ENCODE data around the gene ADAM22. TPM values are rescaled to one million over a fixed set of nuclear protein-coding genes. Genes with fewer than 3 reads are reported as not detected.

ADAM22 gene
- total RNA-seq, 1 donor from 2014 or later, result 1.7 TPM

GRCh38 chr7:88216276-88216675, 282.2 kb downstream of the ADAM22 start:
- no peak overlapping the region for H3K4me3 Mint-ChIP-seq
- no peaks in the 10 kb centered on the region for H3K9me3 Mint-ChIP-seq
- H3K27ac Mint-ChIP-seq, result no peak overlapping the region
- H3K4me1 Mint-ChIP-seq, result peaks cover 40% of the 10 kb centered on the region
- intact Hi-C loops (cut with micrococcal nuclease), result no loop called here
- no peaks in the 10 kb centered on the region for H3K27me3 Mint-ChIP-seq
- no peak for DNase-seq
- H3K36me3 Mint-ChIP-seq (ENCODE audit: low read depth), result peaks cover 43% of the 10 kb centered on the region

- intact Hi-C loops (cut with micrococcal nuclease), result loop anchor here (1.0 kb wide), 2 partner anchors 341 to 590 kb away; partner anchors contain the start of gene RUNDC3B
- H3K27me3 Mint-ChIP-seq, result no peaks in the 10 kb centered on the region
- H3K27ac Mint-ChIP-seq, result peak overlapping the region; percentile 85
- peaks cover 40% of the 10 kb centered on the region for H3K4me1 Mint-ChIP-seq
- no peaks in the 10 kb centered on the region for H3K9me3 Mint-ChIP-seq
- peaks cover 40% of the 10 kb centered on the region for H3K36me3 Mint-ChIP-seq (ENCODE audit: low read depth)
- H3K4me3 Mint-ChIP-seq, result peak overlapping the region; percentile 90
- DNase-seq, result peak; percentile 63
Measured at GRCh38 chr7:88217675-88218428, 283.8 kb downstream of the ADAM22 start.

DNA sequence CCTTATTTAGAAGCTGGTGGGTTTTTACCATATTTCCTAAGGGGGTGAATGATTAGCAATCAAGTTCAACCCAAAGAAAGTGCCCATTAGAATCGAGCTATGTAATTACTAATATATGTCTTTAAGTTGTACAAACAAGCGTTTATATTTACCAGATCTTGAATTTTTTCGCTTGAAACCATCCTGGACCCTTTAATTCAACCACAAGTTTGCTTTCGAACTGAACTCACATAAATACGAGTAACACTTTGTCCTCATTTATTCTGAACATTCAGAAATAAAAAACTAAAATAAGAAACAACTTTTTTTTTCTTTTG, 284.3 kb downstream of the ADAM22 start:
- Mint-ChIP-seq H3K27ac (peak overlapping the region; percentile 85), H3K9me3 (no peaks in the 10 kb centered on the region)
- intact Hi-C loops (cut with micrococcal nuclease), result loop anchor here (1.0 kb wide), 2 partner anchors 341 to 590 kb away; partner anchors contain the start of gene RUNDC3B

GRCh38 chr7:88218836-88219605, 285.0 kb downstream of the ADAM22 start:
- H3K4me3 Mint-ChIP-seq, result peak overlapping the region; percentile 90
- no peaks in the 10 kb centered on the region for H3K9me3 Mint-ChIP-seq
- H3K4me1 Mint-ChIP-seq, result peaks cover 33% of the 10 kb centered on the region
- no peaks in the 10 kb centered on the region for H3K27me3 Mint-ChIP-seq
- peak; percentile 79 for DNase-seq
- H3K36me3 Mint-ChIP-seq (ENCODE audit: low read depth), result peaks cover 31% of the 10 kb centered on the region
- H3K27ac Mint-ChIP-seq, result peak overlapping the region; percentile 96
- intact Hi-C loops (cut with micrococcal nuclease), result loop anchor here (1.0 kb wide), 2 partner anchors 342 to 591 kb away; partner anchors contain the start of gene RUNDC3B

More for the DNA sequence above, 284.3 kb downstream of the ADAM22 start:
- Mint-ChIP-seq H3K27me3 (no peaks in the 10 kb centered on the region), H3K36me3 (ENCODE audit: low read depth) (peaks cover 35% of the 10 kb centered on the region), H3K4me1 (peaks cover 36% of the 10 kb centered on the region), H3K4me3 (peak overlapping the region; percentile 90)
- DNase-seq, result no peak

GRCh38 chr7:88219781-88220747, 286.0 kb downstream of the ADAM22 start, which contains the start of gene SRI:
Gene SRI, minus strand, starts transcription at chr7:88220038. Its CDS starts 12 bp downstream, at chr7:88220026.
- Mint-ChIP-seq H3K36me3 (ENCODE audit: low read depth) (peaks cover 23% of the 10 kb centered on the region), H3K4me3 (peak within 1 kb of the TSS; percentile 90), H3K9me3 (no peaks in the 10 kb centered on the region), H3K4me1 (peaks cover 28% of the 10 kb centered on the region), H3K27ac (peak within 1 kb of the TSS; percentile 96), H3K27me3 (peaks cover 3% of the 10 kb centered on the region)
- intact Hi-C loops (cut with micrococcal nuclease), result loop anchor here (5.0 kb wide), 1 partner anchor 1387 kb away; no protein-coding TSS in a partner anchor
- peak; percentile 97 for DNase-seq

DNA sequence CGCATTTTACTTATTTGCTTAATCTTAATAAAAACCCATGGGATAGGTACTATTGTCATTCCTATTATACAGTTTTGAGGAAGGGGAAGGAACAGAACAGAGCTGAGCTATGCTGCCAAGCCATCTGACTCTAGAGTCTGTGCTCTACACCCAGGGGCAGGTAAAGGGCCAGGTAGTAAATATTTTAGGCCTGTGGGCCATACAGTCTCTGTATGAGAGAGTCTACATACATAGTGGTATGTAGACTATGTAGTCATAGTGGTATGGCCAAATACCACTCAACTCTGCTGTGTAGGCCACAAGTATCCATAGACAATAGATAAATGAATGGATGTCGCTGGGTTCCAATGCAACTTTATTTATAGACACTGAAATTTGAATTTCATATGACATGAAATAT, 289.2 kb downstream of the ADAM22 start:
- intact Hi-C loops (cut with micrococcal nuclease), result loop anchor here (5.0 kb wide), 1 partner anchor 1384 kb away; no protein-coding TSS in a partner anchor
- peaks cover 12% of the 10 kb centered on the region for H3K4me1 Mint-ChIP-seq

DNA sequence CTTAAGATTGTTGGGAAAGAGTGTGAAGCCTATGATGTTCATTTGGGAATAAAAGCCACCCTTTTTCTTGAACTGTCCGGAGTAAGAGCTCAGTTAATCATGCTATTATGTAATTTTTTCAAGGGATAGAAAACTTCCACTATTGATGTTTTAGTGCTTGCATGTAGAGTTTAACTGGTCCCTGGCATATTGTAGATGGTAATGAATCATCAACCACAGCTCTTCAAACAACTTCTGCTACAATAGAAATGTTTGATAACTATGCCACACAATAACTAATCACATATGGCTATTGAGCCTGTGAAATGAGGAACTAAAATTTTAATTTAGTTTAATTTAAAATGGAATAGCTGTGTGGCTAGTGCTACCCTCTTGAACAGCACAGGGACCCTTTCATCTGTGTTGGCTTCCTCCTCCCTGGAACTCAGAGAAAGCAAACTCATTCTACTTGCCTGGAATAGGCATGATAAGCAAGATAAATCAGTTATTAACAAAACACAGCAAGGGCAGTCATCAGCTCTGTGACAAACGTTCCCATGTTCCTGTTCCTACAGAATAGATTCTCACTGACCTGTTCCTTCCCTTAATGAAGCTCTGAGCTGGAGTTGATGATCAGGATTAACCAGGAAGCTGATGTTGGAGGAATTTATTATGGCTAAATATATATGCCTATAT, 290.7 kb downstream of the ADAM22 start:
- DNase-seq, result no peak
- Mint-ChIP-seq H3K4me3 (no peak overlapping the region), H3K4me1 (peaks cover 10% of the 10 kb centered on the region), H3K36me3 (ENCODE audit: low read depth) (no peaks in the 10 kb centered on the region), H3K27me3 (peaks cover 12% of the 10 kb centered on the region), H3K27ac (no peak overlapping the region), H3K9me3 (peaks cover 4% of the 10 kb centered on the region)
- intact Hi-C loops (cut with micrococcal nuclease), result loop anchor here (5.0 kb wide), 1 partner anchor 1383 kb away; no protein-coding TSS in a partner anchor

More for the DNA sequence above, 289.2 kb downstream of the ADAM22 start:
- no peak overlapping the region for H3K4me3 Mint-ChIP-seq
- no peak overlapping the region for H3K27ac Mint-ChIP-seq
- peaks cover 6% of the 10 kb centered on the region for H3K36me3 Mint-ChIP-seq (ENCODE audit: low read depth)
- H3K9me3 Mint-ChIP-seq, result no peaks in the 10 kb centered on the region
- H3K27me3 Mint-ChIP-seq, result peaks cover 7% of the 10 kb centered on the region
- no peak for DNase-seq

- Mint-ChIP-seq H3K27ac (no peak overlapping the region), H3K36me3 (ENCODE audit: low read depth) (no peaks in the 10 kb centered on the region), H3K27me3 (peaks cover 12% of the 10 kb centered on the region), H3K4me3 (no peak overlapping the region), H3K9me3 (peaks cover 4% of the 10 kb centered on the region), H3K4me1 (peaks cover under 1% of the 10 kb centered on the region)
- intact Hi-C loops (cut with micrococcal nuclease), result no loop called here
- no peak for DNase-seq
Measured at GRCh38 chr7:88226201-88226600, 292.1 kb downstream of the ADAM22 start.

DNA sequence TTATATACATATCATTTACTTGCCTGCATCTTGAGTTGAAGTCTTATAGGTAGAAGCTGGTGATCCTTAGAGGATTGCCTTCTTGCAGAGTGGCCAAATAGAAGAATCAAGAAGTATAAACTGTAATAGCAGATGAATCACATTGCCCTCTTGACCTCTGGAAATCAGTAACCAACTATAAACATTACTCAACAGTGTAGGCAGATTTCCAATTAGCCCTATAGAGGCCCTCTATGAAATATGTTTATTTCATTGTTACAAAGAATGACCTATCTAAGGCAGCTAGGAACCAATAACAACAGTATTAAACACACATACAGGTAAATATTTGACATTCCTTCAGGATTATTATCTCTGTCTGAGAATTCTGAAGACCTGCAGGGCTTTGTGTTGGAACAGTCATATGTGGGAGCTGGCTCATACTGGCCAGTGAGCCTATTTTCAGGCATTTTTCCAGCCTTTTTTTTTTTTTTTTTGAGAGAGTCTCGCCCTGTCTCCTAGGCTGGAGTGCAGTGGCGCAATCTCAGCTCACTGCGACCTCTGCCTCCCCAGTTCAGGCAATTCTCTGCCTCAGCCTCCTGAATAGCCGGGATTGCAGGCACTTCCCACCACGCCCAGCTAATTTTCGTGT, 292.9 kb downstream of the ADAM22 start:
- DNase-seq, result no peak
- Mint-ChIP-seq H3K27me3 (peaks cover 12% of the 10 kb centered on the region), H3K27ac (no peak overlapping the region)

GRCh38 chr7:88229302-88229995, 295.4 kb downstream of the ADAM22 start:
- intact Hi-C loops (cut with micrococcal nuclease), result no loop called here
- Mint-ChIP-seq H3K9me3 (peaks cover 4% of the 10 kb centered on the region), H3K4me3 (no peak overlapping the region), H3K27me3 (peaks cover 16% of the 10 kb centered on the region), H3K36me3 (ENCODE audit: low read depth) (no peaks in the 10 kb centered on the region), H3K27ac (no peak overlapping the region), H3K4me1 (no peaks in the 10 kb centered on the region)
- DNase-seq, result no peak

More for the DNA sequence above, 292.9 kb downstream of the ADAM22 start:
- intact Hi-C loops (cut with micrococcal nuclease), result no loop called here
- Mint-ChIP-seq H3K36me3 (ENCODE audit: low read depth) (no peaks in the 10 kb centered on the region), H3K9me3 (peaks cover 4% of the 10 kb centered on the region), H3K4me1 (no peaks in the 10 kb centered on the region), H3K4me3 (no peak overlapping the region)

DNA sequence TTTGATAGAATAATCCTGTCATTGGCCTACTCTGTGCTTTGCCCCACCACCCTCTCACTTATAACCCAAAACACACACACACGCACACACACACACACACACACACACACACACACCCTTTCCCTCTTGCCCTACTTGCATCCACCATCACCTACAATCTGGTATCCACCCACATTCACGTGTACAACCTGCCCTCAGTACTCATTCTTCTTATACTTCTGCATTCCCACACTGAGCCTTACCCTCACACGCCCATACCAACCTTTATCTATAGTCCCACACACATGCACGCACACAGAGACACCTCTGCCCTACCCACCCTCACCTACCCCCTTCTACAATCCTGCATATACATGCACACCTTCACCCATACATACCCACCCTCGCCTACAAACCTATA, 296.6 kb downstream of the ADAM22 start:
- H3K9me3 Mint-ChIP-seq, result peaks cover 4% of the 10 kb centered on the region
- no peak overlapping the region for H3K4me3 Mint-ChIP-seq
- no peaks in the 10 kb centered on the region for H3K36me3 Mint-ChIP-seq (ENCODE audit: low read depth)
- DNase-seq, result no peak
- H3K27me3 Mint-ChIP-seq, result peaks cover 18% of the 10 kb centered on the region
- H3K27ac Mint-ChIP-seq, result no peak overlapping the region
- no peaks in the 10 kb centered on the region for H3K4me1 Mint-ChIP-seq
- intact Hi-C loops (cut with micrococcal nuclease), result no loop called here

GRCh38 chr7:88233828-88234227, 299.8 kb downstream of the ADAM22 start:
- Mint-ChIP-seq H3K27me3 (peaks cover 19% of the 10 kb centered on the region), H3K9me3 (peaks cover 1% of the 10 kb centered on the region), H3K36me3 (ENCODE audit: low read depth) (no peaks in the 10 kb centered on the region), H3K4me3 (no peak overlapping the region), H3K4me1 (no peaks in the 10 kb centered on the region), H3K27ac (no peak overlapping the region)
- no peak for DNase-seq
- intact Hi-C loops (cut with micrococcal nuclease), result no loop called here
